HL-60 (cell line): ENCODE results near the gene GINS2.

Source experiments
- CTCF ChIP-seq: IDR thresholded peaks from one replicate; pipeline ENCODE4 v1.5.1; 2011; ENCODE audit warnings: low read length, control low read depth, inconsistent platforms; ENCODE audit not compliant: insufficient read depth
- POLR2AphosphoS5 ChIP-seq: IDR thresholded peaks from 2 replicates; pipeline ENCODE4 v1.6.1; 2012; ENCODE audit warnings: low read depth
- SPI1 ChIP-seq: IDR thresholded peaks from 2 replicates; pipeline ENCODE4 v1.6.1; 2012; ENCODE audit warnings: low read depth, mild to moderate bottlenecking, borderline replicate concordance

- TF ChIP-seq CTCF (no peak), POLR2AphosphoS5 (no peak), SPI1 (no peak)
Observed at GRCh38 chr16:85704011-85704410, 15.3 kb upstream of the GINS2 start.
